Stimulated activated CD8-positive, alpha-beta memory T cell treated with anti-CD3 and anti-CD28 coated beads, Interleukin-15, amount 100 ng/mL, for 24 hours (primary cell): ENCODE data around the gene ADAMTS4.

Source experiments
- DNase-seq: peaks from one replicate; pipeline ENCODE4 v3.0.0-alpha.2; 2020; ENCODE audit warnings: low read depth

ADAMTS4 gene

DNA sequence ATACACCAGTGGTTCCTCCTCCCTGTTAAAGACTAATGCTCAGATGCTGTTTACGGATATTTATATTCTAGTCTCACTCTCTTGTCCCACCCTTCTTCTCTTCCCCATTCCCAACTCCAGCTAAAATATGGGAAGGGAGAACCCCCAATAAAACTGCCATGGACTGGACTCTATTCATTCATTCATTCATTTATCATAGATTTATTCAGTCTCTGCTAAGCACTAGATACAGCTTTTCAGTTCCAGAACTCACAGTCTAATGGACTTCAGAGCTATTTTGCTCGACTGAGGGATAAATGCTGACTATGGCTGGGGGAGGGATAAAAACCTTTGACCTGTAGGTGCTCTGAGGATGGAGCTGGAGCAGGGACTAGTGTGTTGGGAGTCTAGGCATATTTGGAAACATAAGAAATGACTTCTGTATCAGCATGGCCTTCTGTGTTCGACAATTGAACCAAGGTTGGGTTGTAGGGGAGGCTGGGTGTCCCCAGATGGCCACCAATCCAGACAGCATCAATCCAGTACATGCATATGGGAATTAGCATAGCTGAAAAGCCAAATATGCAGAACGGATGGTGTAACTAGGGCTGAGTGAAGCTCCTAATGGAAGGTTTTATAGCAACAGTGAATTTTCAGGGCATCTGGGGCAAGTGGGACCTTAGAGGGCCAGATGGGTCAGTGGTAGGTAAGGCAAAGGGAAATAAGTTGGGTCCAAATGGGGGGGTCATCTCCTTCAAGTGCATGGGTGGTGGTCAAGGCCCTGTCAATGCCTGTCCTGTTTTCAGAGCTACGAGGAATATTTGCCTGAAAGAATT, 20.4 kb upstream of the ADAMTS4 start:
- no peak for DNase-seq

GRCh38 chr1:161218301-161219077, 19.6 kb upstream of the ADAMTS4 start:
- no peak for DNase-seq

GRCh38 chr1:161217831-161218230, 19.0 kb upstream of the ADAMTS4 start:
- no peak for DNase-seq

DNA sequence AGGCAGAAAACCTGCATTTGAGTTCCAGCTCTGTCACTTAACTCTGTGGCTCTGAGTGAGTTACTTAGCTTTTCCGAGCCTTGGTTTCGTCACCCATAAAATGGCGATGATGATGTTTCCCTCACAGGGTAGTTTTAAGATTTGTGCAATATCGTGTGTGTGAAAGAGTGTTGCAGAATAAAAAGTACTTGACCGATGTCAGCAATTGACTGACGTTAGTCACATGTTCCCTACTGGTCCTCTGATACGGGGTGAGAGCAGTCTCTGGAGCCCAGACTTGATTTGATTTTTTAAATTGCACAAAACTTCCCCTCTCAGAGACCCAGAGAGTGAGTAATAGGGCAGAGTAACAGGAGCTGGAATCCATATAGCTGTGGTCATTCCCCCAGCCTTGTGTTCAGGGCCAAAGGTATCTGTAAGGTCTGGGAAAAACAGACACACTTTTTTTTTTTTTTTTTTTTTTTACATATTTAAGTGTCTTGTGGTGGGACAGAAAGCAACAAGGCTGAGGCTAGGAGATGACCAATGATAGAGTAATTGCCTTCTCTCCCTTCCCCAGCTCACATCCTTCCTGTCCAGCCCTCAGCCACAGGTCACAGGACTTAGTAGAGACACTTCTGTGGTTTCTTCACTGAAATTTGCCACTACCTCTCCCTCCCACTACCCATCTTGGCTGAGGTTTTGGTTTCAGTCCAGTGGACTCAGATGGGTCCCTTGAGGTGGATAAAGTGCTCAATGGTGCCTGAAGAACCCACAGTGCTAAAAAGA, 18.3 kb upstream of the ADAMTS4 start:
- no peak for DNase-seq

GRCh38 chr1:161215076-161215475, 16.2 kb upstream of the ADAMTS4 start, which contains the start of gene FCER1G:
Gene FCER1G (plus strand): TSS chr1:161215295. CDS start chr1:161215322, 27 bp downstream.
- no peak for DNase-seq

- no peak for DNase-seq
Observed at GRCh38 chr1:161214369-161214768, 15.5 kb upstream of the ADAMTS4 start.

DNA sequence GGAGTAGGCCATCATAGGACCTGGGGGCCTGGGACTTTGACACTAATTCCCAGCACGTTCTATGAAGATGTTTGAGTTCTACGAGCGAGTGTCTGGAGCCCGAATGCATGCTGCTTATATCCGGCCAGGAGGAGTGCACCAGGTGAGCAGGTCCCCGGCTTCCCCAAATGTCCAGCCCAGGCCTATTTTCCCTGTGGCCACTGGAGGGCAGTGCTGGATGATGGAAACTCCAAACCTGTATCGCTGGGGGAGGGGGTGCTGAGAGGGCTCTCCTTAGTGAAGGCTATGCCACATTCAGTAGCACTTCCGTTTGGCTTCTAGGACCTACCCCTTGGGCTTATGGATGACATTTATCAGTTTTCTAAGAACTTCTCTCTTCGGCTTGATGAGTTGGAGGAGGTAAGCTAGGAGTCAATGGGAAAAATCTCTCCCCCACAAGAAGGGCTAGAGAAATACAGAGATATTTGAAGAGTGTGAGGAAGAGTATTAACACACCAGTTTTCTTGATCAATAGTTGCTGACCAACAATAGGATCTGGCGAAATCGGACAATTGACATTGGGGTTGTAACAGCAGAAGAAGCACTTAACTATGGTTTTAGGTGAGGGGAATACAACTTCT, 11.0 kb upstream of the ADAMTS4 start:
- no peak for DNase-seq

DNA sequence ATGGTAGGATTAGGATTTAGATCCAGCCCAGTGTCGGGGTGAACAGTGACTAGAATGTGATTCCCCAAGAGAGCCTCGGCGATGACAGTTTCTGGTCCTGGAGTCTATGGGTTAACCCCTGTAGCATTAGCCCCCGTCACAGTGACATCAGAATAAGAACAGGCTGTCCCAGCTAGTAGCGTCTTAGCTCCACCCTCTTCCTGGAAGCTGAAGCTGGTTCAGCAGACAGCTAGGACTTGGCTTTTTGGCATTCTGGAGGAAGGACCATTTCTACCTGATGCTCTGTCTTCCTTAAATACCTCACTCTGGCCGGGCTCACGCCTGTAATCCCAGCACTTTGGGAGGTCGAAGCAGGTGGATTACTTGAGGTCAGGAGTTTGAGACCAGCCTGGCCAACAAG, 8.3 kb upstream of the ADAMTS4 start:
- DNase-seq = no peak

DNA sequence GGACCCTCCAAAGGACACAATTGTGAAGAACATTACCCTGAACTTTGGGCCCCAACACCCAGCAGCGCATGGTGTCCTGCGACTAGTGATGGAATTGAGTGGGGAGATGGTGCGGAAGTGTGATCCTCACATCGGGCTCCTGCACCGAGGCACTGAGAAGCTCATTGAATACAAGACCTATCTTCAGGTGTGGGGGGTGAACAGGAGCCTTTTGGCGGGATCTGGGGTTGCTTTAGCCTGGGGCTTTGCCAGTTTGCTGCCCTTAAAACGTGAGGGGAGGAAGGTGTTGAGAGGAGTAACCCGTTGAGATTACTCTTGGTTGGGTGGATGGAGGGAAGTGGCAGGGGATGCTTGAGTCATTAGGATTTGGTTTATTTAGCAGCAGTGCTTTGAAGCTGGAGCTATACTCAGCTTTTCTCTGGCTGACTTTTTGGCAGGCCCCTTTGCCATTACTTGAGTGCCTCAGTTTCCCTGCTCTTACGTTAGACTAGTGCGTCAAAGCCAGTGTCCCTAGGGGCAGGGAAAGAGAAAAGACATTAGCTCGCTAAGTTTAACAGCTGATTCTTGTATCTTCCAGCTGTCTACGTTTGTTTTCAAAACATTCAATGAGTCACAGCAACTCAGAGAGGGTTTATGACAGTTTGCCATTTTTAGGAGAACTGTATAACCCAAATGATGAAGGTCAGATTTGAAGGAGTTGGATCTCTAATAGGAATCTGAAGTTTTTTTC, 7.7 kb upstream of the ADAMTS4 start:
- no peak for DNase-seq

DNA sequence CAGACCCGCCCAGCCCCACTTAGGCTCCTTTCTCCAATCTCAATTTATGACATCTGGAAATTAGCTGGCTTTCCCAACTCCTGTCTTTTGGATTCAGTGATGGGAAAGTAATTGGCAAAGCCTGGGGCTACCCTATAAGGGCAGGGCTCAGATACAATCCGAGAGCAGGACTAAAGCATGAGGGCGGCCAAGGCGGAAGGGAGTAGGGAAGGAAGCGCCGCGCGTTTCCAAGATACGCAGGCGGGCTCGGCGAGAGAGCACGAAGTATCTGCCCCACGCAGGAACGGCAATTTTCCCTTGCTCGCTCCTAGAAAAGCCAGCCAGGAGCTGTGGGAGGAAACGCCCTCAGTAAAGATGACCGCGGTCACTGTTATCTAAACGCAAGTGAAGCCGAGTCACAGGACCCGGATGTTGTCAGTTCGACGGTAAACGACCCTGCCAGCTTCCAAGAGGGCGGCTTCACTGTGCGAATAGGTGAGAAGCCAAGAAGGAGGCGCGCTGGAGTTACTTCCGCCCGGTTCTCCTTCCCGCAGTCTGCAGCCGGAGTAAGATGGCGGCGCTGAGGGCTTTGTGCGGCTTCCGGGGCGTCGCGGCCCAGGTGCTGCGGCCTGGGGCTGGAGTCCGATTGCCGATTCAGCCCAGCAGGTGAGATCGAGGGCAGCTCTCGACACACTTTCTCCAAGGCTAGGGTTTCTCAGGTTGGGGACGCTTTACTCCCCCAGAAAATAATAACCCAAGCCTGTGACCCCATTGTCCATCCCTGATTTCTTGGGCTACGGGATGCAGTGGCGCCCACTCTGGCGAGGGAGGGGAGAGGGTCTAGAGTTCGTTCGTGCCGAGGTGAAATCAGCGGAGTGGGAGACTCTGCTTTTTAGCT, 3.2 kb upstream of the ADAMTS4 start, which contains the start of gene NDUFS2:
TSS of gene NDUFS2 (plus strand) at position 532 of the 877 bp plus-strand sequence. CDS start at position 551, 19 bp downstream.
- DNase-seq = peak; percentile 78

- DNase-seq = no peak
Observed at GRCh38 chr1:161200992-161201835, 2.4 kb upstream of the ADAMTS4 start.

- no peak for DNase-seq
Observed at GRCh38 chr1:161200421-161200991, 1.7 kb upstream of the ADAMTS4 start.

DNA sequence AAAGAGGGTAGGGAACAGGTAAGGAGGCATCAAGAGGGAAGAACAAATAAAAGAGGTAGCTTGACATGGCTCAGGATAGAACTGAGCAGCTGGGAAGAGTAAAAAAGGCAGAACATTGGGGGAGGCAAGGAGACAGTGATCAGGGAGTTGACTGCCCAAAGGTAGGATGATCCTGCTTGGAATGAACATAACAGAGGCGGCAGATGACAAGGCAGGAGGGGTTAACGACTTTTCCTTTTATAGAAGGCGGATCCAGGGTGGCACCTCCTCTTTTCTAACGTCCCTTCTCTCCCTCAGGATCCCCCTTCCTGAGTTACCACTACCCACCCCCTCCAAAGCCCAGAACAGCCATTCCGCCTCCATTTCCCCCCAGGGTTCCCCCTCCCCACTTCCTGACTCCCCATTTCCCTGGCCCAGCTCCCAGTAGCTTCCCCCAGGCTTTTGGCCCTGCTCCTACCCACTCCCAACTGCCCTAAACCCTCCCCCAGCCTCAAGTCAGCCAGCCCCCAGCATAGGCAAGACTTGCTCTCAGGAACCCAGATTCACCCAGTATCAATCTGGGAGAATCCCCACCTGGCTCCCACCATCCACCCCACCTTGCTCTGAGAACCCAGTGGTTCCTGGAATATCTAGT, 769 bp upstream of the ADAMTS4 start:
- no peak for DNase-seq

- no peak for DNase-seq
Observed at GRCh38 chr1:161198194-161198896, 509 bp downstream of the ADAMTS4 start.

DNA sequence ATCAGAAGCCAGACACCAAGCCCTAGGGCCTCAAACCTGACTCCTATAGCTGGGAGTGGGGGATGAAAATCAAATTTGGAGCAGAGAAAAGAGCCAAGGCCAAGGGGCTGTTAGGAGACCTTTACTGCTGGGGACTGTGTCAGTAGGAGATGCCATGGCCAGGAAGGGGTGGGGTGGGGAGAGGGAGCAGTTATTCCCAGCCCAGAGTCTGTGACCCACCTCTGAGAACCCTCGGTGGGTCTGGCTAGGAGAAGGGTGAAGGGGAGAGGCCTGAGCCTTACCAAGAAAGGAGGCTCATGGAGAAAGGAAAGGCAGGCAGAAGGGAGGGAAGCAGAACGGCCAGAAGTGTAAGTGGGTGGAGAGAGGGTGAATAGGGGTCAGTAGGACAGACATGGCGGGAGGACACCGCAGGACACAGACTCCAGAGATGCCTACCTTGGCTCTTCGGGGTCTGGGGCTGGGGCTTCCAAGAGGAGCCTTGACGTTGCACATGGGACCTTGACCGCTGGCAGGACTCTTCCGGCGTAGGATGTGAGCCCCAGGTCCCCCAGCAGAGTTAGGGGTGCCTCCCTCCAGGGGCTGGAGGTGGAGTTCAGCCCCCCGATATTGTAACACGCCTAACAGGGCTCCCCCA, 1.2 kb downstream of the ADAMTS4 start:
- no peak for DNase-seq

- DNase-seq = no peak
Observed at GRCh38 chr1:161196521-161197451, 2.1 kb downstream of the ADAMTS4 start.
